HG03103 (cell line): ENCODE measurements around the gene KCNJ6.

Experiments
- ATAC-seq: cut with Tn5 transposase; IDR thresholded peaks from one replicate; pipeline ENCODE4 v1.9.1; 2021; ENCODE audit warnings: low read depth; ENCODE audit not compliant: unreplicated experiment

The KCNJ6 gene

DNA sequence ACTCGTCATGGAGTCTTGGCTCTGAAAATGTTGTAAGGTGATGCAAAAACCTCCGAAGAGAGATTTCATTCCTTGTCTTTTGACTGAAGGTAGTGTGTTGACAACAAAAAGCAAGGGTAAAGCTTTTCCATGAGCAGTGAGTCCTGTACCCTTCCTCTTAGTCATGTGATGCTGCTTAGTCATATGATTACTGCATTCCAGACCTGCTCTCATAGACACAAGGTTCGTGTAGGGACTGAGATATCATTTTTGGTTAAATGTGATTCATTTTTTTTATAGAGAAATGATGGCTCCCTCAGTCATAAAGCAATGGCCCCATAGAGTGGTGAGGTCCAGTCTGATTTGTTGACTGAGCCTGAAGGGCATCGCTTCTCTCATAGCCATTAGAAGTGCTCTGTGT lies 9.2 kb downstream of the KCNJ6 start:
- ATAC-seq = no peak

DNA sequence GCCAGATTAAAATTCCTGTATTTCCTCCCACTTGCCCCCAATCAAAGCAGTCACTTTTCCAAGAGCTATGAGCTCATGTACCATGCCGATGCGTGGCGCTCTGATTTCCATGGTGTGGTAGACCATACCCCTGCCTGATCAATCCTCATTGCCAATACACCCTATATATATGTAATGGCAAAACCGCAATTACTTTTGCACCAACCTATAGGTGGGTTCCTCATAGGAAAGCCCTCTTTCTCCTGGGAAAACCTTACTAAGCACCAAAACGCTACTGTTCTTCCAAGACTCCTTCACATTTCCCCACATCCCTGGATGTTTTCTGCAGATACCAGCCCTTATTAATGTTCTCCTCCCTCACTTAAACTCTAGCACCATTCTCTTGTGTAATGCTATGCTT lies 11.0 kb downstream of the KCNJ6 start:
- ATAC-seq = no peak

DNA sequence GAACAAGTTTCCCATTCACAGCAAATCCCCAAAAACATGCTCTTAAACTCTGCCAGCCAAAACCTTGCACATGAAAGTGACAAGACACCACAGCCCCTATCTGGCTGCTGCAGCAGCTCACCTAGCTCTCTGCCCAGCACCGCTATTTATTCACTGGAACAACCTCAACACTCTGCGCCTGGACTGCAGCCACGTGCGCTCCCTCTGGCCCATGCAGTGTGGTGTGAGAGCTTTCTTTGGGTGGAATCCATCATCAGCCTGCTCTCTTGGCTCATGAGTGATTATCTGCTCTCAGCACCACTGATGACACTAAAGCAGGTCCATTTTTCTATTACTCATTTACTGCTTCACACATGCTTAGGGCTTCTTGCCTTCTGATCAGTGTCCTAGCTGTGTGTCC lies 11.4 kb downstream of the KCNJ6 start:
- no peak for ATAC-seq

DNA sequence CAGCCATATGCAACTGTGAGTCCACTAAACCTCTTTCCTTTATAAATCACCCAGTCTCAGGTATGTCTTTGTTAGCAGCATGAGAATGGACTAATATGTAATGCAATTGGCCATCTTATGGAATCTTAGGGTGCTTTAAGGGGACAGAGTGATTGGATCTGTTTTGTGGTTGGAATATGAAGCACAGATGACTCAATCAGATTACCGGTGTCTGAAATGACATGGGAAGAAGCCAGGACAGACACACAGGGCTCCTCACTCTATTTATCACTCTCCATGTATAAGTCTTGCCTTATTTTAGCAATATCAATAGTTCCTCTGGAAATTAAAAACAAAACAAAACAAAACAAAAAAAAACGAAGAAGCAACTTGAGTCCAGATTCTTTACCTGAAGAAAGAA lies 12.9 kb downstream of the KCNJ6 start:
- no peak for ATAC-seq

DNA sequence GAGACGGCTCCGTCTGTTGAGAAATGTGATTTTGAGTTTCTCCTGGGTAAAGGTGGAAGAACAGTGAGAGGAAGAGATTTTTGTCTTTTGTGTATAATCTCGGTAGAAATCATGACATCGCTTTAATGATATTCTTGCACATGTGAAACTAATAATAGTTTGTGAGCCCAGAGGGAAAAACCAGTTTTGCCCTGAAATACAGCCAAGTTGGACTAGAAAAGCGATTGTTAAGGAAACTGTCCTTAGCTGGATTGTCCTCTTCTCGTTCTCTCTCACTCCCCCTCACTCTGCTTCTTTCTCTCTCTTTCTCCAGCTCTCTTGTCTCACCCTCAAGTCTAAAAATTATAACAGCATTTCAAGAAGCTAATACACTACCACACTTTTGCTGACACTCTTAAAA lies 17.1 kb downstream of the KCNJ6 start:
- ATAC-seq = no peak

DNA sequence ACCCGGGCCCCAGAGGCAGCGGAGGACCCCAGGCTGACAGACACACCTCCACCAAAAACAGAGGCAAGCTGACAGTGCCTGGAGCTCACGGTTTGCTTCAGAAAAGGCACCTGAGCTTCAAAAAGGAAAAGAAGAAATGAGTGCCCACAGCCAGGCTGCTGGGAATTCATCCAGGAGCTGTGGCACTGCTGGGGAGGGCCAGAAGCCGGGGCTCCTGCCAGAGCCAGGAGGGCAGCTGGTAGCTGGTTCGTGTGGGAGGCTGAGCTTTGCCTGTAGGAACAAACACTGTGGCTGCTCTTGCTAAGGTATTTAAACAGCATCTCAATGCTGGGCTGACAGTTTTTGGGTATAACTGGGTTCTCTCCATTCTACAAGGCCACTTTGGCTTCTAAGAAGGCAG lies 19.5 kb downstream of the KCNJ6 start:
- no peak for ATAC-seq

DNA sequence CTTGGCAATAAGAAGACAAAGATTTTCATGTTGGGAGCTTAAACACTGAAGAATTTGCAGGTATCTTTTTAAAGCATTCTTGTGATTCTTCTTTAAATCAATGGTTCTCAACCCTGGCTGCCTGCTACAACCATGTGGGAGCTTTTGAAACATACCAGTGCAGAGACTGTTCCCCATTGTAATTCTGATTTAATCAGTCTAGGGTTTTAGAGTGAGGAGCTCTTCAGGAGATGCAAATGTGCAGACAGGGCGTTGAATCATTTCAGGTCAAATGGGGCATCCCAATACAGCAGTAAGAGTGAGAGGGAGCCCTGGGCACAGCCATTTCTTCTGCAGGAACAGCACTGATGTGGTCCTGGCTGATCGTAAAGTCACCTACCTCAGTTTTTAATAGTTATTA lies 24.3 kb downstream of the KCNJ6 start:
- ATAC-seq = no peak

DNA sequence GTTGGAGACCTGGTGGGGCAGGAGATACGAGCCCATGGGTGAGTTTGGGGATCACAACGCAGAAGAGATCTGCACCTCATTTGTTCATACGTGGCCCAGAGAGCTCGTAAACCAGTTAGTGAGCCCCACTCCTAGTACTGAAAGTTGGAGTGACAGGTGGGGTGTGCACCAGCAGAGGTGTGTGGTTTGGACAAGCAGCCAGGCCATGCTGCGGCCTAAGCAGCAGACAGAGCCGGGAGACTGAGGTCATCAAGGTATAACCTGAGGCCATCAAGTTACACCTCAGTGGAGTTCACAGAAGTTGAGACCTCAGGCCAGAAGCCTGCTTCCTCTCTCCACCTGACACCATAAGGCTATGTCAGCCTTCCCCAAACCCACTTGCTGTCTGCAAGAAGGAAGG lies 27.6 kb downstream of the KCNJ6 start:
- ATAC-seq = no peak

DNA sequence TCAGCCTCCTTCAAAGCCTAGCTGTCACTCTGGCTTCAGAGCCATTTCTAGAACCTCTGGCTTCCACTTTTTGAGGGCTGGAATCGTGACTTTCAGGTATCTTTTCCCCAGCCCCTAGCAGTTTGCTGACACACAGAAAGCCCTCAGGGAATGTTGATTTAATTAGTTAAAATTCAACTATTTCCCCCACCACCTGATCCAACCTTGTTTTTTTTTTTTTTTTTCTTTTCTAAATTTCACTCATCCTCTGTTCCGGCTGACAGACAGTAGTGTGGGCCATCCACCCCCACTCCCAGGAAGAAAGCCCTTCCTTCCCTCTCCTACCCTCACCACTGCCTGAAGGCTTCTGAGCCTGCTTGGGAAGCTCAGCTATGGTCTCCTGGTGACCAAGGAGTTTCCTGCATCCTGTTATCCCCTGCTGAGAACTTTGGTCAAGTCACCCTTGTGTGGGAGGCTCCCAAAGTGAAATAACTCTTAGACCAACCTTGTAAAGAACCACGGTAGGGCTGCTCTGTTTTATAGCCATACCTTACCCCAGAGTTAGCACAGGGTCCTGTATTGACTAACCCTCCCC lies 29.4 kb downstream of the KCNJ6 start:
- no peak for ATAC-seq

DNA sequence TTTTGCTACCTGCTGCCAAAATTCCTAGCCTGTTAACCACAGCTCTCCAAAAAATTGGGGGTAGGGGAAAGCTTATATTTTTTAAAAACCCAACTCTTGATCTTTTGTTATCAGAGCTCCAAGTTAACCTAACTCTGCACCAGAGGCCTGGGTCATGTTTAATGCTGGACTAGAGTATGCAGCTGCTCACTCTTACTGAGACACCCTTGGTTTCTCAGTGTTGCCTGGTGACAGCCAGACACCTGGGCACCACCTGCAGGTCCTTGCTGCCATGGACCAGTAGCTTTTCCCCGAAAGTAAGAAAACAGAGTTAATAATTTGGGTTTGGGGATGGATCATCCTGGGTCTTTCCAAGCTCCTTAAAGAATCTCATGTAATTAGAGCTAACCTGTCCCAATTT lies 30.1 kb downstream of the KCNJ6 start:
- ATAC-seq = no peak

DNA sequence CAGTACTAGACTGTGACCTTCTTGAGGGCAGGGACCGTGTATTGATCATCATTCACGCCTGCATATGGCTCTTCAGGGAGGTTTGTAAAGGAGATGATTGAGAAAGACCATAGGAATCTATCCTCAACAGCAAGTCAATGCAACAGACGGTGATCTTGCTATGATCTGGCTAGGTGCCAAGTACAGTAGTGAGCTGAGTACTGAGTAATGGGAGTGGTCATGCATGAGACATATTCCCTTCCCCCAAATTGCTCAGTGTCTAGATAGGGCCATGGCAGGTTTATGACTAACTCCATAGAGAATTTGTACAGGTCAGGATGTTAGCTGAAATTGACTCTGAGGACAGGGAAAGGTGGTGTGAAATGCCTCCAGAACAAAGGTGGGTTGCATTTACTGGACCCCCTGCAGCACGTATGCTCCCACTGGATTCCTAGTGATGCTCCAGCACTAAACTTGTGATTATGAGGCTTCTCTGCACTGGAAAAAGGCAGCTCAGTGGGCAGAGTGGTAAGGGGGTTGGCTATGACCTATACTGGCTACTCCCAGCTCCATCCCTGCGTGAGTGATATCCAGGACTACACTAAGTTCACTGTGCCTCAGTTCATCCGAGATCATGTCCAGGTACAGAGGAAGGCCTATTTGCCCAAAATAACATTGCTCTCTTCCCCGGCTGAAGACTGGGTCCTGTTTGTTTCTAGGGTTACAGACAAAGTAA lies 37.2 kb downstream of the KCNJ6 start:
- no peak for ATAC-seq

DNA sequence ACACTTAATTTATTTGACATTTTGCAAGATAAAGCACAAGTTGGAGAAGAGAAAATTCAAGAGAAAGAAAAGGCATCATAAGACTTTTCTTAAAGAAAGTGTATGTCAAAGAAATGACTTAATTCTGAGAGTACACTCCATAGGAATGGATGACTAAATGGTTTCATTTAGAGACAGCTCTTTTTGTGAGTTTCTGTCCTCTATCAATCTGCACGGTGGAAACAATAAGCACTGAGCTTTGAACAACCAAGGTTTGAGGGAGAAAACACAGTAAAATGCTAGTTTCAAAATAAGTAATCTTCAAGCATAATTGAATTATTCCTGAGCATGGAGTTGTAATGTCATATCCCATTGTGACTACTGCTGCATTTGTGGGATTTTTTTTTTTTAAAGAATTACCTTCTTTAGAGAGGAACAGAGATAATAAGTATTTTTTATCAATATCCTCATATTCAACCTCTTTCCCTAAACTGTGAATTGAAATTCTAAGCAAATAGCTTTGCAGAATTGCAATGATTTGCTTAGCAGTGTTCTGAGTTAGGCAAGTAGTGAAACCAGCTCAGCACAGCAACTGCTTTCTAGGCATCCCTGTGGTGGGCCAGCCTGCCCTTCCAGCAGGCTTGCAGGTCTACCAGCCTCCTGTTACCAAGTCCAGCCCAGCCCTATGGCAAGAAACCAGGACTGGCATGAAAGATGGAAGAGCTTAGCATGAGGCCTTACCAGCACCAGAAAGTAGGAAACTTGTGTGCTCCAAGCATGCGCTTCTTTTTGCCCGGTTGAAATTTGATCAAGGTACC lies 38.2 kb downstream of the KCNJ6 start:
- no peak for ATAC-seq

DNA sequence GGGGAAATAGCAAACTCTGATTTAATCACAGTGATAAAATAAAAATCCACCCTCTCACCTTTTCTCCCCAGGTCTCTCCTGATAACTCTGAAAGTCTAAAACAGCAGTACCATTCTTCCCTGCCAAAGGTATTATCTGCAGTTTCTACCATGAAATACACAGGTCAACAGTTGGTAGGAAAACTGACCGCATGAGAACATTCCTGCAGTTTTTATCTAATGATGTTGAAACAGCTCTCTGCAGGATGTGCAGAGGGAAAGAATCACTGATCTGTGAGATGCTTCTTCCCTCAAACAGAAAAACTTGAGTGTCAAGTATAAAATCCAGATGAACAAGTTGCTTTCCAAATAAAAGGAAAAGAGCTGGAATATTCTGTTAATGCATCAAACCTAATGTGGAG lies 39.1 kb downstream of the KCNJ6 start:
- no peak for ATAC-seq

DNA sequence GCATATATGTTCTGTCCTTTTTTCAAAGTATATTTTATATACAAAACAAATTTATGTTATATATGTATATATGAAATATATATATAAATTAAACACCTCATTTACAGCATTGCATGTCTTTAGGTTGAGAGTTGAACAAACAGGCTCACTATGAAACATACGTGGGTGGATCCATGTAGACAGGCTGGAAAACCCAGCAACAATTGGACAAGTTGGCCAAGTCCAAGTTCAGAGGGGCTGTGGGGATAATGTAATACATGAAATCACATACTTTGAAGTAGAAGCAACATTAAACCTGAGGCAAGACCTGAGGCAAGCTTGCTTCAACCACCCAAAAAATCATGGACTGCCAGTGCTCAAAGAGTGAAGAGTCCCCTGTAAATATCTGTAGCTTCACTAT lies 39.7 kb downstream of the KCNJ6 start:
- no peak for ATAC-seq

DNA sequence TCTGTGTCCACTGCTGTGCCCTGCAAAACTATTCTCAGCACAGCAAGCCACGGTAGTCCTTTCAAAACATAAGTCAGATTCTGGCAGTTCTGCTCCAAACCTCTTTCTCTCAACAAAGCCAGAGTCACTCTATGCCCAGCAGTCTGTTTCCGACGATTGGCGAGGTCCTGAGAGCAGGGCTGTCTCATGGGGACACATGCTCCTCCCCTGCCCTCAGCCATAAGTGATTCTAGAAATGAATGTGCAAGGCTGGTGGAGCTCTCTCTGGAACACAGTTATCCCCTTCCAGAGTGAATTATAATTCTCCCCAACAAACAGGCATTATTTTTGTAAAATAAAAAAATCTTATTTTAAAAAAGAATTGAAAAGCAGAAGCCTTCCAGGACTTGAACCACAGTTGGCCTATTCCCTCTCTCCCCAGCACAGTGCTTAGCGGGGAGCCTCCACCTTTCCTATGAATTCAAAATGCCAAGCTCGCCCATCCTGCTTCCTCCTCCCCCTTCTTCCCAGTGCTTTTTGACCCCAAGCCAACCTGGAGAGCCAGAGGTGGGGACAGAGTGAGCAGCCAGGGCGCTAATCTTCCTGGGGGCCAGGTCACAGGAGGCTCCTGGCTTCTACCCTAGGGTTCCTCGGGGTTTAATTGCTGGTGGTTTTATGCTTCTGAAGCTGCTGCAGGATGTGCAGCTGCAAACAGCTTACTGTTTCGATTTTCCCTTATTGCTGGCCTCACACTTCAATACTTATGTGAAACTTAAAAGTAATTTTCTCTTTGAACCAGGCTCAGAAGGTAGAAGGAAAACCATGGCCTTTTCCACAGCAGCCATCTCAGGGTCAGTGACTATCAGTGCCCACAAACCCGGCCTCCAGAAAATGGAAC lies 41.1 kb downstream of the KCNJ6 start:
- no peak for ATAC-seq

DNA sequence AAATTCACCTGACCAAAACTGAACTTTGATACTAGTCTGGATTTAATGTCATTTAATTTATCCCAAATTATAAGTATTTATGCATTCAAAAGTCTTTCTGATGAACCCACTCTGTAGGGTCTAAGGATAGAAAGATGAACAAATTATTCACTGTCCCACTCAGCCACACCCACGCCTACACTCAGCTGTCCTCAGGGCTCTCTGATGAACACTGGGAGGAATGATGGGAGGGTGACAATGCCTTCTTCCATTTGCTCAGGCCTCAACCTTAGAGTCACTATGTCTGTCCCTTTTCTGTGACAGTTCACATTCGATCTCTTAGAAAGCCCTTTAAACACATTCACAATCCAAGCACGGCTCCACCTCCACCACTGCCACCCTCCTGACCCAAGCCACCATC lies 41.8 kb downstream of the KCNJ6 start:
- no peak for ATAC-seq

DNA sequence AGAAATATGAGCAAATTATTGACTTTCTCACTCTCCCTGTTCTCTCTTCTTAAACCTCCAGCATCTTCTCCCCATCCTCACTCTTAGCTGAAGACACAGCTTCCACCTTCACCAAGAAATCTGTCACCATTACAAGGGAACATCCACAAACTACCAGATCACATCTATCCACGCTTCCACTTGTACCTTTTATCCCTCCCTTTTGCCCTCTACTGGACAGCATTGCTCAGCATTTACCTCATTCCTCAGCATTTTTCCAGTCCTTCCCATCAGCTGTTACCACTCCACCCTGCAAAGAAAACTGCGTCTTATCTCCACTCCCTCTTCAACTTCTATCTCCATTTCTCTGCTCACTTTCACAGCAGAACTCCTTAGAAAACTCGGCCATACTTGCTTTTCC lies 42.6 kb downstream of the KCNJ6 start:
- ATAC-seq = no peak

DNA sequence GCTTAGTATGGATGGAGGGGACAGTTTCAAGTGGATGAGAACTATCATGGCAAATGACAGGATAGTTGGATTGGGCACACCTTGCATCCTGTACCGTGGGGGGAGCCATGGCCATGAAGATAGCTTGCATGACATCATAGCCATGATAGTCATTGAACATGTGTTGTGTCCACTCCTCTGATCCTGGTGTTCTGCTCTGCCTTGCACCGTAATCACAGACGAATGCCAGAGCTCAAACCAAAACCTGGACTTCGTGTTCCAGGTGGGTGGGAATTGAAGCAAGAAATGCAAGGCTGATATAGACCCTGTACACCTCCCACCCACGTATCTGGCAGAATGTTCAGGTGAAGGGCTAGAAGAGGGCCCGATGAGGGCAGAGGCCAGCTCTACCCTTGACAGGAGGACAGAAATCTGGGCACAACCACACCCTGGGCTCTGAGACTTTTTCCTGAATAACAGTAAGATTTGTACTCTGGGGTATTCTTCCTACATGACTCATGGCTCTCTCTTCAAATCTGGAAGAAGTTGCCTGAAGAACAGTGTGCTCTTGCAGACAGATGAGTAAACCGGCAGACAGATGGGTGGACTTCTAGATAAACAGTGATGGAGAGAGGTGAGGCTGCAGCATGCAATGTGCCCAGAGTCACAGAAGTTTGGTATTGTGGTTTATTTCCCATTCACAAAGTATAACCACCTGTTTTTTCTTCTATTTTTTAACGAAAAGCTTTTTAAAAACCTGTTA lies 45.0 kb downstream of the KCNJ6 start:
- ATAC-seq = no peak

DNA sequence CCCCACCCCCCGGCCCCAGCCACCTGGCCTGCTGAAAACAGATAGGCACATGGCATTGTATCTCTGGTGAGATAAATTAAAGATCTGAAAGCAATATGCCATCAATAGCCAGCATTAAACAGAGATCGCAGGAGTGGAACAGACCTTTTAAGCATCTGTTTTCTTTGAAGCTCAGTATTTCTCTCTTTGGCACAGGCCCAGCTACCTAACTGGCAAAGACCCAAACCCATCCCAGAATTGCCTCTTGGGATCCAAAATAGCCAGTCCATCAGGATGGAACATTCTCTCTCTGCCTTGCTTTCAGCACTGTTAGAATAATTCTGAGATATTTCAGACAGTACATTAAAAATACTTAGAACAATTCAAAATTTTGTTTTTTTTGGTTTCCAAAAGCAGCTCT lies 46.0 kb downstream of the KCNJ6 start:
- ATAC-seq = no peak

DNA sequence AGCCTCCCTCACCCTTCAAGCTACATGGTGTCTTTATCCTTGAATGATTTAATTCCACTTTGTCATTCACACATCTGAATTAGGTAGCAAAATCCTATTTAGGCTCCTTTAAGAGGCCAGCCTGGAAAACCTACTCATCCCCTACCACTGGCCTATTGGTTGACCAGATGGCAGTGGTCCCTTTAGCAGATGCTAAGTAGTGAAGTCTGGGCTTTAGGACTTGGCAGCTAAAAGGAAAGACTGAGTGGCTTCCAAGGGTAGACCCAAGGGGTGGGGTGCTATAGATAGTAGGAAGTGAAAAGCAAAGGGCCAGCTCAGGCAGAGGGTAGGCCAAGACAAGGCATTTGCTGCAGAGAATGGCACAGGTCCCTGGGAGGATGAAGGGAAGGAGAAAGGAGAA lies 46.6 kb downstream of the KCNJ6 start:
- no peak for ATAC-seq
